ENCODE measurements around the gene UPF3B.
A peak's percentile ranks its signal among the peaks of the same experiment; 100 is the strongest.
"Not testable (repeated sequence)": the region's sequence is repeated elsewhere in the genome, so short reads cannot be mapped to it uniquely, and the experiment has no call there.

The UPF3B gene

GRCh38 chrX:119821703-119822102 is 31.1 kb downstream of the UPF3B start:
- DNase-seq: peak; percentile 31

- no peak for DNase-seq
Measured at GRCh38 chrX:119817130-119817690, 35.6 kb downstream of the UPF3B start.

GRCh38 chrX:119816300-119816699 is 36.5 kb downstream of the UPF3B start:
- DNase-seq: no peak

- DNase-seq: no peak
Measured at GRCh38 chrX:119809185-119809666, 43.5 kb downstream of the UPF3B start.

GRCh38 chrX:119808461-119808860 is 44.3 kb downstream of the UPF3B start:
- not testable (repeated sequence) for DNase-seq

GRCh38 chrX:119802546-119802945 is 50.2 kb downstream of the UPF3B start:
- DNase-seq: no peak

- DNase-seq: no peak
Measured at GRCh38 chrX:119801253-119802221, 51.2 kb downstream of the UPF3B start.

- peak; percentile 50 for DNase-seq
Measured at GRCh38 chrX:119791437-119792231, 61.1 kb downstream of the UPF3B start, which contains the start of gene RPL39. TSS of gene RPL39 (minus strand) at chrX:119791630. CDS start at chrX:119791576, 54 bp downstream.

GRCh38 chrX:119790977-119791436 is 61.8 kb downstream of the UPF3B start:
- DNase-seq: no peak

GRCh38 chrX:119784747-119785446 is 67.9 kb downstream of the UPF3B start:
- DNase-seq: no peak
